DND-41 (cell line): ENCODE measurements around the gene NRXN3.

ENCODE experiments used
- CTCF ChIP-seq: IDR thresholded peaks from 2 replicates; pipeline ENCODE4 v1.5.1; 2012; ENCODE audit warnings: borderline replicate concordance, low read length, moderate library complexity, mild to moderate bottlenecking; ENCODE audit not compliant: poor library complexity, severe bottlenecking; ENCODE audit errors: extremely low read depth
- EZH2 ChIP-seq: IDR thresholded peaks from 3 replicates; pipeline ENCODE4 v1.6.1; 2012; ENCODE audit warnings: borderline replicate concordance, low read depth, mild to moderate bottlenecking, moderate library complexity, low read length, inconsistent platforms; ENCODE audit not compliant: severe bottlenecking

- no peak for TF ChIP-seq EZH2
- no peak for TF ChIP-seq CTCF
Measured at GRCh38 chr14:78872837-78873236, 702.7 kb downstream of the NRXN3 start.
